ENCODE measurements around the gene ATF2. TPM values are rescaled to one million over a fixed set of nuclear protein-coding genes. Genes with fewer than 3 reads are reported as not detected.
A peak's percentile ranks its signal among the peaks of the same experiment; 100 is the strongest.

ATF2 gene
- total RNA-seq, 1 experiment from 2014 or later = 30.2 TPM

- DNase-seq (ENCODE audit: low read depth, low spot score) = no peak
- in situ Hi-C loops (cut with HindIII; ENCODE audit: low pct_unique_long_range_greater_than_20kb, low sequenced_read_pairs) = no loop called here
Measured at GRCh38 chr2:175049661-175050060, 118.3 kb downstream of the ATF2 start.

GRCh38 chr2:175048275-175048674, 119.7 kb downstream of the ATF2 start:
- in situ Hi-C loops (cut with HindIII; ENCODE audit: low pct_unique_long_range_greater_than_20kb, low sequenced_read_pairs) = no loop called here
- DNase-seq (ENCODE audit: low read depth, low spot score) = no peak

GRCh38 chr2:175039490-175039889, 128.5 kb downstream of the ATF2 start:
- in situ Hi-C loops (cut with HindIII; ENCODE audit: low pct_unique_long_range_greater_than_20kb, low sequenced_read_pairs) = no loop called here
- no peak for DNase-seq (ENCODE audit: low read depth, low spot score)

- in situ Hi-C loops (cut with HindIII; ENCODE audit: low pct_unique_long_range_greater_than_20kb, low sequenced_read_pairs) = no loop called here
Measured at GRCh38 chr2:175039031-175039430, 129.0 kb downstream of the ATF2 start.

GRCh38 chr2:175037941-175038340, 130.1 kb downstream of the ATF2 start:
- DNase-seq (ENCODE audit: low read depth, low spot score) = no peak
- in situ Hi-C loops (cut with HindIII; ENCODE audit: low pct_unique_long_range_greater_than_20kb, low sequenced_read_pairs) = no loop called here

More at GRCh38 chr2:175039031-175039430, 129.0 kb downstream of the ATF2 start:
- no peak for DNase-seq (ENCODE audit: low read depth, low spot score)

- peak; percentile 45 for DNase-seq (ENCODE audit: low read depth, low spot score)
- in situ Hi-C loops (cut with HindIII; ENCODE audit: low pct_unique_long_range_greater_than_20kb, low sequenced_read_pairs) = no loop called here
Measured at GRCh38 chr2:175036582-175037018, 131.4 kb downstream of the ATF2 start.

GRCh38 chr2:175035806-175036205, 132.2 kb downstream of the ATF2 start:
- in situ Hi-C loops (cut with HindIII; ENCODE audit: low pct_unique_long_range_greater_than_20kb, low sequenced_read_pairs) = no loop called here
- no peak for DNase-seq (ENCODE audit: low read depth, low spot score)

- in situ Hi-C loops (cut with HindIII; ENCODE audit: low pct_unique_long_range_greater_than_20kb, low sequenced_read_pairs) = no loop called here
- DNase-seq (ENCODE audit: low read depth, low spot score) = no peak
Measured at GRCh38 chr2:175034716-175035115, 133.3 kb downstream of the ATF2 start.

GRCh38 chr2:175030380-175031271, 137.4 kb downstream of the ATF2 start:
- peak; percentile 59 for DNase-seq (ENCODE audit: low read depth, low spot score)
- in situ Hi-C loops (cut with HindIII; ENCODE audit: low pct_unique_long_range_greater_than_20kb, low sequenced_read_pairs) = no loop called here

GRCh38 chr2:175027755-175028154, 140.2 kb downstream of the ATF2 start:
- in situ Hi-C loops (cut with HindIII; ENCODE audit: low pct_unique_long_range_greater_than_20kb, low sequenced_read_pairs) = no loop called here
- DNase-seq (ENCODE audit: low read depth, low spot score) = no peak

GRCh38 chr2:175026385-175026784, 141.6 kb downstream of the ATF2 start:
- DNase-seq (ENCODE audit: low read depth, low spot score) = no peak
- in situ Hi-C loops (cut with HindIII; ENCODE audit: low pct_unique_long_range_greater_than_20kb, low sequenced_read_pairs) = no loop called here

- in situ Hi-C loops (cut with HindIII; ENCODE audit: low pct_unique_long_range_greater_than_20kb, low sequenced_read_pairs) = no loop called here
- no peak for DNase-seq (ENCODE audit: low read depth, low spot score)
Measured at GRCh38 chr2:175025946-175026345, 142.1 kb downstream of the ATF2 start.

GRCh38 chr2:175025233-175025632, 142.8 kb downstream of the ATF2 start:
- no peak for DNase-seq (ENCODE audit: low read depth, low spot score)
- in situ Hi-C loops (cut with HindIII; ENCODE audit: low pct_unique_long_range_greater_than_20kb, low sequenced_read_pairs) = no loop called here

GRCh38 chr2:175022923-175023322, 145.1 kb downstream of the ATF2 start:
- no peak for DNase-seq (ENCODE audit: low read depth, low spot score)
- in situ Hi-C loops (cut with HindIII; ENCODE audit: low pct_unique_long_range_greater_than_20kb, low sequenced_read_pairs) = no loop called here

Small RNA genes lying within 50 kb of the gene (small RNA-seq; reads per million reads assigned to genes)
- 0 reads per million in 2 experiments for gene MIR933
- gene RF02271 = 0 reads per million in 2 experiments
- gene RNU6-1290P = 0 reads per million in 2 experiments
- 0 reads per million in 2 experiments for gene RNU6-763P

Other genes starting within 250 kb of the ATF2 start
- gene CHN1, start 162.8 kb downstream of the ATF2 start, total RNA-seq (2014; rRNA removed; shearing (Covaris generic)) = 3.4 and 5.7 TPM in 2 replicates
- 359 and 406 TPM in 2 replicates for gene ATP5MC3, start 13.5 kb upstream of the ATF2 start, total RNA-seq (2014; rRNA removed; shearing (Covaris generic))

Data from SK-MEL-5 (cell line).